ENCODE data around the gene TMBIM1. TPM values are rescaled to one million over a fixed set of nuclear protein-coding genes. Genes with fewer than 3 reads are reported as not detected.

The TMBIM1 gene
- total RNA-seq, 1 experiment from 2014 or later: 187 TPM

- intact Hi-C loops (cut with micrococcal nuclease; ENCODE audit: unreplicated experiment): no loop called here
- ChIA-PET CTCF (no interaction called here), POLR2A (ENCODE audit: unreplicated experiment) (no interaction called here)
- Histone ChIP-seq H2AFZ (no peak overlapping the region), H3K4me1 (replicated peaks; ENCODE audit: insufficient read depth) (no peaks in the 10 kb centered on the region), H3K9me2 (ENCODE audit: insufficient read depth) (no peaks in the 10 kb centered on the region), H3K27me3 (ENCODE audit: insufficient read depth, low read depth) (no peaks in the 10 kb centered on the region), H3K27ac (no peak overlapping the region), H3K79me2 (ENCODE audit: low read depth) (no peaks in the 10 kb centered on the region), H3K4me3 (no peak overlapping the region), H3K9me3 (ENCODE audit: insufficient read depth, low read depth) (no peaks in the 10 kb centered on the region), H4K20me1 (ENCODE audit: insufficient read depth) (no peaks in the 10 kb centered on the region), H3K36me3 (ENCODE audit: low read depth) (peaks cover 33% of the 10 kb centered on the region), H3K4me2 (no peak overlapping the region), H3F3A (ENCODE audit: insufficient read depth, low read depth) (0 out of 2 replicates have a peak, but pooled peaks cover 7% of the 10 kb centered on the region)
- DNase-seq: no peak
- BruUV-seq (replicated peaks): no TSS peak
- no peak for TF ChIP-seq EZH2 (IDR thresholded peaks at IDR 0.05; ENCODE audit: low read depth)
- no peak for TF ChIP-seq CTCF (conservative IDR thresholded peaks at IDR 0.05)
Measured at GRCh38 chr2:218245214-218245613, 47.1 kb downstream of the TMBIM1 start.

- TF ChIP-seq EZH2 (IDR thresholded peaks at IDR 0.05; ENCODE audit: low read depth): no peak
- no peak for TF ChIP-seq CTCF (conservative IDR thresholded peaks at IDR 0.05)
- intact Hi-C loops (cut with micrococcal nuclease; ENCODE audit: unreplicated experiment): no loop called here
- Histone ChIP-seq H3K4me1 (replicated peaks; ENCODE audit: insufficient read depth) (no peaks in the 10 kb centered on the region), H3K27ac (no peak overlapping the region), H2AFZ (no peak overlapping the region), H3K79me2 (ENCODE audit: low read depth) (no peaks in the 10 kb centered on the region), H3K27me3 (ENCODE audit: insufficient read depth, low read depth) (no peaks in the 10 kb centered on the region), H4K20me1 (ENCODE audit: insufficient read depth) (no peaks in the 10 kb centered on the region), H3F3A (ENCODE audit: insufficient read depth, low read depth) (0 out of 2 replicates have a peak, but pooled peaks cover 7% of the 10 kb centered on the region), H3K4me2 (no peak overlapping the region), H3K36me3 (ENCODE audit: low read depth) (peaks cover 28% of the 10 kb centered on the region), H3K9me2 (ENCODE audit: insufficient read depth) (no peaks in the 10 kb centered on the region), H3K9me3 (ENCODE audit: insufficient read depth, low read depth) (no peaks in the 10 kb centered on the region), H3K4me3 (no peak overlapping the region)
- no peak for DNase-seq
- BruUV-seq (replicated peaks): no TSS peak
- ChIA-PET CTCF (no interaction called here), POLR2A (ENCODE audit: unreplicated experiment) (no interaction called here)
Measured at GRCh38 chr2:218244665-218245064, 47.6 kb downstream of the TMBIM1 start.

GRCh38 chr2:218244204-218244603, 48.1 kb downstream of the TMBIM1 start:
- H3K9me2 ChIP-seq (ENCODE audit: insufficient read depth): no peaks in the 10 kb centered on the region
- intact Hi-C loops (cut with micrococcal nuclease; ENCODE audit: unreplicated experiment): no loop called here
- H3K36me3 ChIP-seq (ENCODE audit: low read depth): peaks cover 24% of the 10 kb centered on the region
- BruUV-seq (replicated peaks): no TSS peak
- no peaks in the 10 kb centered on the region for H4K20me1 ChIP-seq (ENCODE audit: insufficient read depth)
- no peaks in the 10 kb centered on the region for H3K4me1 ChIP-seq (replicated peaks; ENCODE audit: insufficient read depth)
- no peak overlapping the region for H3K27ac ChIP-seq
- ChIA-PET CTCF (no interaction called here), POLR2A (ENCODE audit: unreplicated experiment) (no interaction called here)
- no peak overlapping the region for H2AFZ ChIP-seq
- H3K9me3 ChIP-seq (ENCODE audit: insufficient read depth, low read depth): no peaks in the 10 kb centered on the region
- TF ChIP-seq EZH2 (IDR thresholded peaks at IDR 0.05; ENCODE audit: low read depth) (no peak), CTCF (conservative IDR thresholded peaks at IDR 0.05) (no peak)
- 0 out of 2 replicates have a peak, but pooled peaks cover 7% of the 10 kb centered on the region for H3F3A ChIP-seq (ENCODE audit: insufficient read depth, low read depth)
- no peak for DNase-seq
- H3K4me2 ChIP-seq: no peak overlapping the region
- no peak overlapping the region for H3K4me3 ChIP-seq
- no peaks in the 10 kb centered on the region for H3K27me3 ChIP-seq (ENCODE audit: insufficient read depth, low read depth)
- H3K79me2 ChIP-seq (ENCODE audit: low read depth): no peaks in the 10 kb centered on the region
